Colon (tissue), 2 donors: Measurements from ENCODE around the gene VARS2.

Experiments used
- FAIRE-seq: peaks from 2 replicates; lab custom pipeline; 2012; peaks lifted over from hg19 to GRCh38; lab: Jason Lieb, UNC
- donor health status: control.
- donor health status: control.

Gene VARS2

GRCh38 chr6:30884521-30885480 is 29.2 kb upstream of the VARS2 start:
- no peak for FAIRE-seq

- FAIRE-seq, result no peak
These were observed 28.5 kb upstream of the VARS2 start for GRCh38 chr6:30885481-30885998.

GRCh38 chr6:30885999-30886896 is 27.8 kb upstream of the VARS2 start:
- no peak for FAIRE-seq

GRCh38 chr6:30886897-30887255 is 27.2 kb upstream of the VARS2 start:
- FAIRE-seq, result no peak

- no peak for FAIRE-seq
These were observed 25.9 kb upstream of the VARS2 start for GRCh38 chr6:30887901-30888815.

GRCh38 chr6:30888816-30889495 is 25.1 kb upstream of the VARS2 start:
- FAIRE-seq, result no peak

GRCh38 chr6:30889496-30889885 is 24.5 kb upstream of the VARS2 start:
- FAIRE-seq, result no peak

GRCh38 chr6:30889921-30890645 is 24.0 kb upstream of the VARS2 start:
- FAIRE-seq, result no peak

GRCh38 chr6:30890646-30891449 is 23.2 kb upstream of the VARS2 start:
- no peak for FAIRE-seq

GRCh38 chr6:30891450-30891723 is 22.7 kb upstream of the VARS2 start:
- no peak for FAIRE-seq

GRCh38 chr6:30891816-30892538 is 22.1 kb upstream of the VARS2 start:
- FAIRE-seq, result no peak

GRCh38 chr6:30893001-30893591 is 20.9 kb upstream of the VARS2 start:
- FAIRE-seq, result no peak

GRCh38 chr6:30893666-30894065 is 20.4 kb upstream of the VARS2 start:
- no peak for FAIRE-seq

- FAIRE-seq, result no peak
These were observed 19.7 kb upstream of the VARS2 start for GRCh38 chr6:30894381-30894780.

- no peak for FAIRE-seq
These were observed 19.1 kb upstream of the VARS2 start for GRCh38 chr6:30894935-30895334.

- FAIRE-seq, result no peak
These were observed 18.7 kb upstream of the VARS2 start for GRCh38 chr6:30895343-30895742.

- no peak for FAIRE-seq
These were observed 17.5 kb upstream of the VARS2 start for GRCh38 chr6:30896541-30896940.

GRCh38 chr6:30897882-30898281 is 16.2 kb upstream of the VARS2 start:
- FAIRE-seq, result no peak
